SK-N-SH (cell line): ENCODE data around the gene CLEC4G. TPM values are rescaled to one million over a fixed set of nuclear protein-coding genes. Genes with fewer than 3 reads are reported as not detected.

Source experiments
- CTCF ChIA-PET: fragments of 300-600, 350-600 bp; formaldehyde crosslinking; extraction: SDS; loops from one replicate; lab custom pipeline; 2021; lab: Yijun Ruan, JAX
- POLR2A ChIA-PET: fragments of 350-600 bp; sonication (Branson Sonifier 250); formaldehyde crosslinking; extraction: SDS; loops from one replicate; lab custom pipeline; 2020; ENCODE audit warnings: antibody characterized with exemption, inconsistent platforms; lab: Yijun Ruan, JAX
- DNase-seq: peaks from one replicate; pipeline ENCODE4 v3.0.0; 2012
- H2AFZ ChIP-seq: fragments of 200-600 bp; sonication (generic); 2 replicates; pipeline ENCODE4 v1.8.1; 2016; ENCODE audit warnings: antibody characterized with exemption, mild to moderate bottlenecking, low read depth
- H3F3A ChIP-seq: fragments of 200-600 bp; sonication (generic); replicated peaks from 2 replicates; pipeline ENCODE3; 2016; ENCODE audit warnings: antibody characterized with exemption, mild to moderate bottlenecking; ENCODE audit not compliant: insufficient read depth
- H3K27ac ChIP-seq, 2 experiments: fragments of 200-500 bp in 1 of 2; fragments of 200-600 bp in 1 of 2; sonication (Bioruptor generic) in 1 of 2; sonication (generic), shearing (Covaris generic) in 1 of 2; 2 replicates each; pipeline versions ENCODE4 v1.5.1 to v1.6.1; 2014 to 2016; ENCODE audit warnings: low read depth in 2 of 2, inconsistent platforms in 1 of 2, low read length in 1 of 2, mild to moderate bottlenecking in 1 of 2, mixed read lengths in 1 of 2
- H3K27me3 ChIP-seq: fragments of 200-600 bp; sonication (generic), shearing (Covaris generic); 2 replicates; pipeline ENCODE4 v1.6.1; 2016; ENCODE audit warnings: mixed run types; ENCODE audit not compliant: insufficient read depth
- H3K36me3 ChIP-seq, 2 experiments: fragments of 200-500 bp in 1 of 2; fragments of 200-600 bp in 1 of 2; sonication (Bioruptor generic) in 1 of 2; sonication (generic) in 1 of 2; replicated peaks in 1 of 2; 2 replicates each; pipeline versions ENCODE3 to v1.5.1; 2014 to 2016; ENCODE audit warnings: low read length in 1 of 2, mild to moderate bottlenecking in 1 of 2; ENCODE audit not compliant: insufficient read depth in 2 of 2, control insufficient read depth in 1 of 2
- H3K4me1 ChIP-seq, 2 experiments: fragments of 200-500 bp in 1 of 2; fragments of 200-600 bp in 1 of 2; sonication (Bioruptor generic) in 1 of 2; sonication (generic), shearing (Covaris generic) in 1 of 2; 2 replicates each; pipeline versions ENCODE4 v1.5.1 to v1.6.1; 2014 to 2016; ENCODE audit warnings: low read depth in 1 of 2, low read length in 1 of 2, mixed run types in 1 of 2; ENCODE audit not compliant: insufficient read depth in 2 of 2, control insufficient read depth in 1 of 2
- H3K4me2 ChIP-seq: fragments of 200-600 bp; sonication (generic), shearing (Covaris generic); 2 replicates; pipeline ENCODE4 v1.6.1; 2017; ENCODE audit warnings: mixed run types
- H3K4me3 ChIP-seq, 2 experiments: fragments of 200-500 bp in 1 of 2; fragments of 200-600 bp in 1 of 2; sonication (Bioruptor generic) in 1 of 2; sonication (generic), shearing (Covaris generic) in 1 of 2; 2 replicates each; pipeline versions ENCODE4 v1.5.1 to v1.8.1; 2014 to 2016; ENCODE audit warnings: low read depth in 2 of 2, inconsistent platforms in 1 of 2, low read length in 1 of 2, mild to moderate bottlenecking in 1 of 2, mixed read lengths in 1 of 2, moderate library complexity in 1 of 2
- H3K79me2 ChIP-seq: fragments of 200-600 bp; sonication (generic); 2 replicates; pipeline ENCODE4 v1.8.1; 2017; ENCODE audit warnings: mild to moderate bottlenecking; ENCODE audit not compliant: insufficient read depth
- H3K9ac ChIP-seq: fragments of 200-600 bp; sonication (generic); 2 replicates; pipeline ENCODE4 v1.6.1; 2017; ENCODE audit warnings: mixed run types
- H3K9me2 ChIP-seq: fragments of 200-600 bp; sonication (generic); 2 replicates; pipeline ENCODE4 v1.6.1; 2017; ENCODE audit warnings: mixed run types
- H3K9me3 ChIP-seq: fragments of 200-600 bp; sonication (generic); 2 replicates; pipeline ENCODE4 v1.6.1; 2017; ENCODE audit warnings: mixed run types, mild to moderate bottlenecking, moderate library complexity
- H4K20me1 ChIP-seq: fragments of 200-600 bp; sonication (generic); 2 replicates; pipeline ENCODE4 v1.6.1; 2017; ENCODE audit warnings: mild to moderate bottlenecking, mixed run types; ENCODE audit not compliant: insufficient read depth
- CHD2 ChIP-seq: fragments of 150-350 bp; IDR thresholded peaks from 2 replicates; pipeline ENCODE4 v1.6.1; 2018; ENCODE audit warnings: low read length; ENCODE audit not compliant: partially characterized antibody
- EP300 ChIP-seq, 2 experiments: IDR thresholded peaks; 2 replicates each; pipeline versions ENCODE4 v1.4.0 to v1.6.1; 2012; ENCODE audit warnings: borderline replicate concordance in 1 of 2, low read depth in 1 of 2, low read length in 1 of 2
- FOXJ3 ChIP-seq: sonication (generic); formaldehyde crosslinking; IDR thresholded peaks from 2 replicates; pipeline ENCODE4 v1.5.1; 2020; ENCODE audit warnings: mild to moderate bottlenecking, missing genetic modification reagents
- FOXM1 ChIP-seq: IDR thresholded peaks from 2 replicates; pipeline ENCODE4 v1.4.0; 2012; ENCODE audit warnings: low read depth, mild to moderate bottlenecking
- GABPA ChIP-seq: IDR thresholded peaks from 2 replicates; pipeline ENCODE4 v1.4.0; 2012; ENCODE audit warnings: low read depth, mild to moderate bottlenecking
- GATA2 ChIP-seq: sonication (generic); formaldehyde crosslinking; IDR thresholded peaks from 2 replicates; pipeline ENCODE4 v1.5.0; 2020; ENCODE audit warnings: mild to moderate bottlenecking, missing genetic modification reagents
- IRF3 ChIP-seq: fragments of 150-350 bp; IDR thresholded peaks from 2 replicates; pipeline ENCODE4 v1.6.1; 2016; ENCODE audit warnings: mild to moderate bottlenecking, low read depth, low read length
- JUND ChIP-seq: IDR thresholded peaks from 2 replicates; pipeline ENCODE4 v1.4.0; 2012
- MAX ChIP-seq: IDR thresholded peaks from 2 replicates; pipeline ENCODE4 v1.4.0; 2012; ENCODE audit warnings: low read depth
- MXI1 ChIP-seq: IDR thresholded peaks from 2 replicates; pipeline ENCODE4 v1.6.1; 2012; ENCODE audit warnings: mild to moderate bottlenecking, low read depth, low read length, improper control_type of control experiment
- POLR2AphosphoS5 ChIP-seq: IDR thresholded peaks from 2 replicates; pipeline ENCODE4 v1.6.1; 2012; ENCODE audit warnings: low read depth, low read length
- RAD21 ChIP-seq: IDR thresholded peaks from 2 replicates; pipeline ENCODE4 v1.6.1; 2012; ENCODE audit warnings: mild to moderate bottlenecking, low read length
- RCOR1 ChIP-seq: fragments of 150-350 bp; IDR thresholded peaks from 2 replicates; pipeline ENCODE4 v1.6.1; 2017; ENCODE audit warnings: antibody characterized with exemption, low read length
- RXRA ChIP-seq: IDR thresholded peaks from 2 replicates; pipeline ENCODE4 v1.4.0; 2012; ENCODE audit warnings: low read depth, mild to moderate bottlenecking, borderline replicate concordance
- SMC3 ChIP-seq: IDR thresholded peaks from 2 replicates; pipeline ENCODE4 v1.6.1; 2012; ENCODE audit warnings: low read depth, low read length, improper control_type of control experiment
- TAF1 ChIP-seq: IDR thresholded peaks from 2 replicates; pipeline ENCODE4 v1.6.1; 2012; ENCODE audit warnings: low read depth, mild to moderate bottlenecking, low read length, moderate library complexity, borderline replicate concordance
- TCF12 ChIP-seq: IDR thresholded peaks from 2 replicates; pipeline ENCODE4 v1.4.0; 2012
- WGBS: methylation state at CpG from one replicate; pipeline ENCODE4 v1.1.6; 2017; ENCODE audit warnings: low lambda C conversion rate; 5-methylcytosine and 5-hydroxymethylcytosine counted together
- polyA plus RNA-seq, 3 experiments: library from polyadenylated mRNA; depleted of rRNA; stranded (reverse); fragments of >200 nt; gene quantifications; 2 replicates each; pipeline ENCODE4 v1.2.3, GENCODE V29; 2012
- TF ChIP-seq, protein P1 (sequence below): fragments of 150-350 bp; IDR thresholded peaks from 2 replicates; pipeline ENCODE4 v1.6.1; 2017; ENCODE audit warnings: antibody characterized with exemption, low read length, low read depth, borderline replicate concordance

CLEC4G gene
- polyA plus RNA-seq, 1 of the 3 experiments (the other 2 are of a cell fraction) = not detected

DNA sequence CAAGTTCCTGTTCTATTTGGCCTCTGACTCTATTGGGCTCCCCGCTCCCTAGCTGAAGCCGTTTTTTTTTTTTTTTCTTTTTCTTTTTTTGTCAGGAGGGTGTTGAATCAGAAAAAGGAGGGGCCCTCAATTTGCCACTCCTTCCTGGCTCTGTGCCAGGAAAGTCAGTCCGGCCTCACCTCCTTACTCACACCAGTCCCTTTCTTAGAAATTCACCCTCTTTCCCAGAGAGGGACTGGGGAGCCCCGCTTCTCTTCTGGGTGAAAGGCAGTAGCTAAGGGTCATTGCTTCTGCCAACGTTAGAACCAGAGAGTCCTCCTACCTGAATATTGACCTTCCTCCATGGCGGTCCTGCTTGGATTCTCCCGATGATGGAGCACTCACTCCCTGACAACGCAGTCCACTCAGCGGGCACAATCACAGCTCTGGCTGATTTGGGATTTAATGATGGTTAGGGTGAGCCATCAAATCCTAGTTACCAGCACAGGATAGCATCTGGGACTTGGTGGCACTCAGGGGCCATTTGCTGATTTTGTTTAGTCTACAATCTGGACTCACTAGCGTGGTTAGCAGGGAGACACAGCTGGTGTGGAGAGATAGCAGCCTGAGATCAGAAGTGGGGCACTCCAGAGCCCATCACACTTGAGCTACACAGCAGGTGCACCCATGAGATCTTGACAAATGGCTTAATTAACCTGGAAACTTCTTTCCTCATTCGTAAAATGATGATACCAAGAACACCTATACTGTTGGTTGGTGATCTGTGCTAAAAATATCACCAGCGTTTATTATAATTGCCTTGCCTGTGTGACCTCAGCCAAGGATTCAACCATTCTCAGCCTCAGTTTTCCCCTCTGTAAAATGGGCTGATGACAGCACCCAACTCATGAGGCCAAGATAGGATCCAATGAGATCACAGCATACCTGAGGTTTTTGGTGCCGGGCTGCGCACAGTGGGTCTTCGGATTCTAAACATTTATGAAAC lies 32.2 kb downstream of the CLEC4G start:
- Histone ChIP-seq H3K9me3 (no peaks in the 10 kb centered on the region), H3F3A (no peaks in the 10 kb centered on the region), H3K27ac (no peak overlapping the region), H3K4me1 (no peaks in the 10 kb centered on the region), H3K27me3 (peaks cover 89% of the 10 kb centered on the region), H3K4me3 (no peak overlapping the region), H3K36me3 (no peaks in the 10 kb centered on the region), H4K20me1 (no peaks in the 10 kb centered on the region), H2AFZ (no peak overlapping the region)
- ChIA-PET POLR2A (no interaction called here), CTCF (interaction anchor here (2.5 to 3.0 kb wide), 2 partner anchors 19 kb away, joined by 10 to 13 read pairs; partner anchors contain the start of gene TRAPPC5)
- TF ChIP-seq FOXM1 (no peak), RCOR1 (no peak), FOXJ3 (CRISPR knock-in tag) (no peak), SMC3 (no peak), TAF1 (no peak), GATA2 (no peak), TCF12 (no peak), IRF3 (no peak), EP300 (IDR thresholded peaks at IDR 0.05; ENCODE audit: borderline replicate concordance in 1 of 2, low read depth in 1 of 2, low read length in 1 of 2) (no peak), MXI1 (no peak), RAD21 (no peak), RXRA (no peak)
- TF ChIP-seq, protein P1, sequence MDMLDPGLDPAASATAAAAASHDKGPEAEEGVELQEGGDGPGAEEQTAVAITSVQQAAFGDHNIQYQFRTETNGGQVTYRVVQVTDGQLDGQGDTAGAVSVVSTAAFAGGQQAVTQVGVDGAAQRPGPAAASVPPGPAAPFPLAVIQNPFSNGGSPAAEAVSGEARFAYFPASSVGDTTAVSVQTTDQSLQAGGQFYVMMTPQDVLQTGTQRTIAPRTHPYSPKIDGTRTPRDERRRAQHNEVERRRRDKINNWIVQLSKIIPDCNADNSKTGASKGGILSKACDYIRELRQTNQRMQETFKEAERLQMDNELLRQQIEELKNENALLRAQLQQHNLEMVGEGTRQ = no peak
- TF ChIP-seq, all 33 proteins: peak for 0
- no peak for DNase-seq
- Histone ChIP-seq H3K79me2 (no peaks in the 10 kb centered on the region), H3K9ac (no peak overlapping the region), H3K4me2 (no peak overlapping the region), H3K9me2 (no peaks in the 10 kb centered on the region)
- 28% methylated on average over 15 of the region's 15 CpGs for WGBS

DNA sequence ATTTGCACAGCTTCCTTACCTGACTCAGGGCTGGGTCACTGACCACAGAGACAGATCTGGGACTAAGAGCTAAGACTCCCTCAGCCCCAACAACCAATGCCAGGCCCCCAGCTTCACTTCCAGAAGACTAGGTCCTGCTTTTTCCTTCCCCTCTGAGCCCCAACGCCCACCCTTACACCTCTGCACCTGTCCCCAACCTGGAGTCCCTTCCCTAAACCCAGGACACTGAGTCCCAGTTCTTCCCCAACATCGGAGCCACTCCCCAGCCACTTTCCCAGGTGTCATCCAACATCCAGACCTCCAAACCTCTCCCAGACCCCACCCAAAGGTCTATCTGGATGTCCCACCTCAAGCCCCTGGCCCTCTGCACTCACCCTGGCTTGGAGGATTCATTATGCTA lies 32.9 kb downstream of the CLEC4G start:
- CTCF ChIA-PET = interaction anchor here (3.0 kb wide), 1 partner anchor 18 kb away, joined by 13 read pairs; the partner anchor contains the start of gene TRAPPC5
- H3K9me3 ChIP-seq = no peaks in the 10 kb centered on the region
- H3K4me3 ChIP-seq = no peak overlapping the region
- 10% methylated on average over 2 of the region's 2 CpGs for WGBS
- no peak for DNase-seq
- H3K9ac ChIP-seq = no peak overlapping the region
- H4K20me1 ChIP-seq = no peaks in the 10 kb centered on the region
- no peak overlapping the region for H3K4me2 ChIP-seq
- no peaks in the 10 kb centered on the region for H3K79me2 ChIP-seq
- H3K27ac ChIP-seq = no peak overlapping the region
- no peaks in the 10 kb centered on the region for H3K36me3 ChIP-seq
- no peak overlapping the region for H2AFZ ChIP-seq
- no peaks in the 10 kb centered on the region for H3F3A ChIP-seq
- TF ChIP-seq FOXJ3 (CRISPR knock-in tag) (no peak), MXI1 (no peak), RXRA (no peak), POLR2AphosphoS5 (no peak), RAD21 (no peak), JUND (no peak), GATA2 (no peak), SMC3 (no peak), MAX (no peak), RCOR1 (no peak), GABPA (no peak), CHD2 (no peak)
- H3K4me1 ChIP-seq = no peaks in the 10 kb centered on the region
- H3K27me3 ChIP-seq = peaks cover 89% of the 10 kb centered on the region
- POLR2A ChIA-PET = no interaction called here
- H3K9me2 ChIP-seq = no peaks in the 10 kb centered on the region
